GM12873 (cell line): Measurements from ENCODE around the gene TIMM17A.

Experiments used
- CTCF ChIP-seq: IDR thresholded peaks from 2 replicates; pipeline ENCODE4 v1.5.1; 2012; ENCODE audit warnings: low read depth, mild to moderate bottlenecking, moderate library complexity, low read length, control low read depth; ENCODE audit not compliant: insufficient read depth; ENCODE audit errors: missing control alignments

The TIMM17A gene

GRCh38 chr1:201930803-201931202 lies 24.5 kb upstream of the TIMM17A start:
- no peak for TF ChIP-seq CTCF

GRCh38 chr1:201933840-201934430 lies 21.4 kb upstream of the TIMM17A start:
- no peak for TF ChIP-seq CTCF

- TF ChIP-seq CTCF, result no peak
These were observed 17.6 kb upstream of the TIMM17A start for GRCh38 chr1:201937624-201938213.

- no peak for TF ChIP-seq CTCF
These were observed 16.8 kb upstream of the TIMM17A start for GRCh38 chr1:201938440-201939035.

GRCh38 chr1:201939148-201939547 lies 16.2 kb upstream of the TIMM17A start:
- no peak for TF ChIP-seq CTCF

- no peak for TF ChIP-seq CTCF
These were observed 15.7 kb upstream of the TIMM17A start for GRCh38 chr1:201939574-201939973.

GRCh38 chr1:201941420-201942128 lies 13.7 kb upstream of the TIMM17A start:
- TF ChIP-seq CTCF, result no peak
